Measurements from ENCODE around the gene PSMD9.

PSMD9 gene

DNA sequence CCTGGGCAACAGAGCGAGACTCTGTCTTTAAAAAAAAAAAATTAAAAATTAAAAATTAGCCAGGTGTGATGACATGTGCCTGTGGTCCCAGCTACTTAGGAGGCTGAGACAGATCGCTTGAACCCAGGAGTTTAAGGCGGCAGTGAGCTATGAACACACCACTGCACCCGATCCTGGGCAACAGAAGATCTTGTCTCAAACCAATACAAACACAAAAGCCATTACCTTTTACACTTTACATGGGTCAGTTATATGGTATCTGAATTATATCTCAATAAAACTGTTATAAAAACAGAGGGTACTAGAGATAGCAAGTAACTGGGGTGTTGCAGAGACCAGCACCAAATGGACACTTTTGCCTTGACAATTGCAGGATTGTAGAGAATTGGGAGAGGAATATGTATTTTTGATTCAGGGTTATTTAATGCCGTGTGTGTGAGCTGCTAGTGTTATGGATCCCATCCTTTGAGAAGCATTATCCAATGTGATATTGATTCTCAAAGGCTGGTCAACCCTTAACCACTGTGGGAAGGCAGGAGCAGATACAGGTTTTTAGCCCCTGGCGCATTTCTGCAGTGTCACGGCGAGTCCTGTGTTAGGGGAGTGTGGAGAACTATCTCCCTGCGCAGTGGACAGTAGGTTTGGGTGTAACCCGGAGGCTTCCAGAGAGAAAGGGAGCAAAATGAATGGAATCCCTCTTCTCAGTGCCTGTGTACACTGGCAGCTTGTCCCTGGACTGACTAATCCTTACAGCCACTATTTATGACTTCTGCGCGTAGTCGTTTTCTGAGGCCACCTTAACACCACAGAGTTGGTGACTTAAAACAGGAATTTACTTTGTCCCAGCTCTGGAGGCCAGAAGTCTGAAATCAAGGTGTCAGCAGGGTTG lies 4.3 kb downstream of the PSMD9 start:
- no peak overlapping the region for H3K23ac ChIP-seq (ENCODE audit: low read length)
- H3K18ac ChIP-seq (ENCODE audit: low read length), result no peak overlapping the region
- no peak overlapping the region for H3K4me2 ChIP-seq (ENCODE audit: low read length)
- no peak overlapping the region for H3K4me3 ChIP-seq (ENCODE audit: low read length)
- H3K27me3 ChIP-seq (ENCODE audit: insufficient read depth, low read length, poor library complexity), result no peaks in the 10 kb centered on the region
- peaks cover 9% of the 10 kb centered on the region for H3K79me1 ChIP-seq (ENCODE audit: low read length)
- no peak overlapping the region for H2BK15ac ChIP-seq (replicated peaks; ENCODE audit: low read depth)
- peak overlapping the region; percentile 24 for H3K9ac ChIP-seq (ENCODE audit: low read length)
- H3K4me1 ChIP-seq (ENCODE audit: control insufficient read depth, low read depth, low read length), result peaks cover 4% of the 10 kb centered on the region
- H3K36me3 ChIP-seq (ENCODE audit: control insufficient read depth, insufficient read depth, low read length), result peaks cover 4% of the 10 kb centered on the region
- no peak overlapping the region for H2BK5ac ChIP-seq (ENCODE audit: low read length)
- H3K56ac ChIP-seq (ENCODE audit: low read length), result peak overlapping the region; percentile 10
- H3K27ac ChIP-seq (ENCODE audit: low read depth, low read length), result no peak overlapping the region
- no peak overlapping the region for H2BK120ac ChIP-seq (ENCODE audit: low read depth, low read length)
- no CpG with 5 or more reads among the region's 13 CpGs for WGBS (ENCODE audit: extremely low coverage, insufficient coverage, low lambda C conversion rate)
- no peak for DNase-seq
- no peak overlapping the region for H2AK5ac ChIP-seq (ENCODE audit: low read length)
- no peak overlapping the region for H3K4ac ChIP-seq (ENCODE audit: low read depth, low read length)
- no peak overlapping the region for H4K5ac ChIP-seq (ENCODE audit: low read length)
- H3K79me2 ChIP-seq (ENCODE audit: control insufficient read depth, insufficient read depth, low read length), result peaks cover 9% of the 10 kb centered on the region
- no peak overlapping the region for H4K8ac ChIP-seq (ENCODE audit: low read depth, low read length)

DNA sequence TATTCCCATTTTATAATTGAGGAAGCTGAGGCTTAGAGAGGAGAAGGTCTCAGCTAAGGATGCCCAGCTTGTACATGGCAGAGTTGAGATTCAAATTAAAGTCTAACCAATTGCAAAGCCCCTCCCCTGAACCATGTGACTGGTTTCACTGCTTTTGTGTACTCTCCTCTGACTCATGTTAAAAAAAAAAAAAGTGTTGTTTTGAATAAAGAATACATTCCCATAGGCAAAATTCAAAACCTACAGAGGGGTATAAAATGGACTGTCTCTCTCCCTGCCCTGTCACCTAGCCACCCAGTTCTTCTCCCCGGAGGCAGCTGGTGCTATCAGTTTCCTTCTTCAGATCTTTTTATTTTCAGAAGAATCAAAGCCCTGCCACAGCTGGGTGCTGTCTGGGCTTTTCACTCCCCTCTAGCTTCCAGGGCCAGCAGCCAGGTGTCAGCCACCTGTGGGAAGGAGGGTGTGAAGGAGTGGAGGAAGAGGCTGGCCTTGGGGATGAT lies 5.4 kb downstream of the PSMD9 start:
- WGBS (ENCODE audit: extremely low coverage, insufficient coverage, low lambda C conversion rate), result no CpG with 5 or more reads among the region's 1 CpG
- H4K5ac ChIP-seq (ENCODE audit: low read length), result no peak overlapping the region
- no peak overlapping the region for H3K27ac ChIP-seq (ENCODE audit: low read depth, low read length)
- H3K79me1 ChIP-seq (ENCODE audit: low read length), result peaks cover 9% of the 10 kb centered on the region
- no peak overlapping the region for H3K18ac ChIP-seq (ENCODE audit: low read length)
- H3K4me1 ChIP-seq (ENCODE audit: control insufficient read depth, low read depth, low read length), result peaks cover 4% of the 10 kb centered on the region
- H3K9ac ChIP-seq (ENCODE audit: low read length), result no peak overlapping the region
- peaks cover 9% of the 10 kb centered on the region for H3K79me2 ChIP-seq (ENCODE audit: control insufficient read depth, insufficient read depth, low read length)
- H3K4me2 ChIP-seq (ENCODE audit: low read length), result no peak overlapping the region
- H2BK120ac ChIP-seq (ENCODE audit: low read depth, low read length), result no peak overlapping the region
- no peak overlapping the region for H3K23ac ChIP-seq (ENCODE audit: low read length)
- H2AK5ac ChIP-seq (ENCODE audit: low read length), result no peak overlapping the region
- peak; percentile 32 for DNase-seq
- no peak overlapping the region for H2BK15ac ChIP-seq (replicated peaks; ENCODE audit: low read depth)
- H3K4ac ChIP-seq (ENCODE audit: low read depth, low read length), result no peak overlapping the region
- H4K8ac ChIP-seq (ENCODE audit: low read depth, low read length), result no peak overlapping the region
- no peaks in the 10 kb centered on the region for H3K27me3 ChIP-seq (ENCODE audit: insufficient read depth, low read length, poor library complexity)
- no peak overlapping the region for H2BK5ac ChIP-seq (ENCODE audit: low read length)
- peaks cover 5% of the 10 kb centered on the region for H3K36me3 ChIP-seq (ENCODE audit: control insufficient read depth, insufficient read depth, low read length)
- no peak overlapping the region for H3K56ac ChIP-seq (ENCODE audit: low read length)
- no peak overlapping the region for H3K4me3 ChIP-seq (ENCODE audit: low read length)

DNA sequence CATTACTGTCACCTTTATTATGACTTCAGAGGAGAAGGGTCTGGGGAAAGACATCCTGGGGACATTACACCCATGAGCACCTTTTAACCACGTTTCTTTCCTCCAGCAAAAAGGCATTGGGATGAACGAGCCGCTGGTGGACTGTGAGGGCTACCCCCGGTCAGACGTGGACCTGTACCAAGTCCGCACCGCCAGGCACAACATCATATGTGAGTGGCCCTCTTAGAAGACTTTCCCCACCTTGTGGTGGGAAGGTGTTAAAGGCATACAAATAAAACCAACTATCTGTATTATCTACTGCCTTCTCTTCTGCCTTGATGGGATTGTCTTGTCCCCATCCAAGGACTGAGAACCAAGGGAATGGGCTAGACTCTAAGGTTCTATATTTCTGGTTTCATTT lies 6.0 kb downstream of the PSMD9 start:
- H3K4me3 ChIP-seq (ENCODE audit: low read length), result no peak overlapping the region
- H3K4ac ChIP-seq (ENCODE audit: low read depth, low read length), result no peak overlapping the region
- H2AK5ac ChIP-seq (ENCODE audit: low read length), result no peak overlapping the region
- peaks cover 2% of the 10 kb centered on the region for H3K4me1 ChIP-seq (ENCODE audit: control insufficient read depth, low read depth, low read length)
- peaks cover 7% of the 10 kb centered on the region for H3K79me1 ChIP-seq (ENCODE audit: low read length)
- H2BK120ac ChIP-seq (ENCODE audit: low read depth, low read length), result no peak overlapping the region
- peaks cover 7% of the 10 kb centered on the region for H3K79me2 ChIP-seq (ENCODE audit: control insufficient read depth, insufficient read depth, low read length)
- no peak overlapping the region for H3K23ac ChIP-seq (ENCODE audit: low read length)
- no peaks in the 10 kb centered on the region for H3K27me3 ChIP-seq (ENCODE audit: insufficient read depth, low read length, poor library complexity)
- peaks cover 10% of the 10 kb centered on the region for H3K36me3 ChIP-seq (ENCODE audit: control insufficient read depth, insufficient read depth, low read length)
- H3K4me2 ChIP-seq (ENCODE audit: low read length), result no peak overlapping the region
- H4K8ac ChIP-seq (ENCODE audit: low read depth, low read length), result no peak overlapping the region
- H3K56ac ChIP-seq (ENCODE audit: low read length), result no peak overlapping the region
- no peak overlapping the region for H4K5ac ChIP-seq (ENCODE audit: low read length)
- H2BK15ac ChIP-seq (replicated peaks; ENCODE audit: low read depth), result no peak overlapping the region
- H3K18ac ChIP-seq (ENCODE audit: low read length), result no peak overlapping the region
- H2BK5ac ChIP-seq (ENCODE audit: low read length), result no peak overlapping the region
- peak; percentile 69 for DNase-seq
- no CpG with 5 or more reads among the region's 7 CpGs for WGBS (ENCODE audit: extremely low coverage, insufficient coverage, low lambda C conversion rate)
- no peak overlapping the region for H3K27ac ChIP-seq (ENCODE audit: low read depth, low read length)
- H3K9ac ChIP-seq (ENCODE audit: low read length), result no peak overlapping the region

DNA sequence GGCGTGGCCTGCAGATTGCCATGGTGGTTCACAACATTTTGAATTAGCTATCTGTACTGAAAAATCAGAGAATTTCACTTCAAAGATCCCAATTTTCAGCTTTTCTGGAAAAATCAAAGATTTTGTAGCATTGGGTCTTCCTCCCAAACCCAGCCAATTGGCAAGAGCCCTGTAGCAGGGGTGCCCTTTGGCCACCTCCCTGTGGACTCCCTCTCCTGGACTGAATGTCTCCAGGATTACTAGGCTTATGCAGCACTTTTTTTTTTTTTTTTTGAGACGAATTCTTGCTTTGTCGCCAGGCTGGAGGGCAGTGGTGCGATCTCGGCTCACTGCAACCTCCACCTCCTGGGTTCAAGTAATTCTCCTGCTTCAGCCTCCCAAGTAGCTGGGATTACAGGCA lies 9.7 kb downstream of the PSMD9 start:
- Histone ChIP-seq H3K4me3 (ENCODE audit: low read length) (no peak overlapping the region), H3K27me3 (ENCODE audit: insufficient read depth, low read length, poor library complexity) (no peaks in the 10 kb centered on the region), H3K36me3 (ENCODE audit: control insufficient read depth, insufficient read depth, low read length) (peaks cover 12% of the 10 kb centered on the region), H3K23ac (ENCODE audit: low read length) (no peak overlapping the region), H2BK5ac (ENCODE audit: low read length) (no peak overlapping the region), H3K79me1 (ENCODE audit: low read length) (peaks cover 3% of the 10 kb centered on the region), H4K8ac (ENCODE audit: low read depth, low read length) (no peak overlapping the region), H2BK15ac (replicated peaks; ENCODE audit: low read depth) (no peak overlapping the region), H3K18ac (ENCODE audit: low read length) (no peak overlapping the region), H3K79me2 (ENCODE audit: control insufficient read depth, insufficient read depth, low read length) (no peaks in the 10 kb centered on the region), H3K56ac (ENCODE audit: low read length) (no peak overlapping the region), H2BK120ac (ENCODE audit: low read depth, low read length) (no peak overlapping the region), H3K9ac (ENCODE audit: low read length) (no peak overlapping the region), H3K27ac (ENCODE audit: low read depth, low read length) (no peak overlapping the region), H3K4me1 (ENCODE audit: control insufficient read depth, low read depth, low read length) (peaks cover 1% of the 10 kb centered on the region), H3K4ac (ENCODE audit: low read depth, low read length) (no peak overlapping the region), H4K5ac (ENCODE audit: low read length) (no peak overlapping the region), H2AK5ac (ENCODE audit: low read length) (no peak overlapping the region), H3K4me2 (ENCODE audit: low read length) (no peak overlapping the region)
- DNase-seq, result no peak
- WGBS (ENCODE audit: extremely low coverage, insufficient coverage, low lambda C conversion rate), result no CpG with 5 or more reads among the region's 5 CpGs

DNA sequence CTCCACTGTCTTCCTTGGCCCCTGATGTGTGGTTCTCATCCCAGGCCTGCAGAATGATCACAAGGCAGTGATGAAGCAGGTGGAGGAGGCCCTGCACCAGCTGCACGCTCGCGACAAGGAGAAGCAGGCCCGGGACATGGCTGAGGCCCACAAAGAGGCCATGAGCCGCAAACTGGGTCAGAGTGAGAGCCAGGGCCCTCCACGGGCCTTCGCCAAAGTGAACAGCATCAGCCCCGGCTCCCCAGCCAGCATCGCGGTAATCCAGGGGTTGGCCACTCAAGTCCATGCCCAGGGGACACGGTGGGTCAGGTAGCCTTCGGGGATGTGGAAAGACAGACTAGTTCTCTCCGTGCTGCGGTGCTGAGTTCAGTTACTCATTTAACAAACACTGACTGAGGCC lies 11.0 kb downstream of the PSMD9 start:
- no peak overlapping the region for H3K23ac ChIP-seq (ENCODE audit: low read length)
- peaks cover 3% of the 10 kb centered on the region for H3K79me1 ChIP-seq (ENCODE audit: low read length)
- H3K4ac ChIP-seq (ENCODE audit: low read depth, low read length), result no peak overlapping the region
- no peaks in the 10 kb centered on the region for H3K27me3 ChIP-seq (ENCODE audit: insufficient read depth, low read length, poor library complexity)
- H3K18ac ChIP-seq (ENCODE audit: low read length), result no peak overlapping the region
- no CpG with 5 or more reads among the region's 14 CpGs for WGBS (ENCODE audit: extremely low coverage, insufficient coverage, low lambda C conversion rate)
- no peak overlapping the region for H4K5ac ChIP-seq (ENCODE audit: low read length)
- H3K36me3 ChIP-seq (ENCODE audit: control insufficient read depth, insufficient read depth, low read length), result peaks cover 15% of the 10 kb centered on the region
- no peak overlapping the region for H2AK5ac ChIP-seq (ENCODE audit: low read length)
- no peak overlapping the region for H2BK5ac ChIP-seq (ENCODE audit: low read length)
- H3K56ac ChIP-seq (ENCODE audit: low read length), result no peak overlapping the region
- H3K79me2 ChIP-seq (ENCODE audit: control insufficient read depth, insufficient read depth, low read length), result no peaks in the 10 kb centered on the region
- H3K4me1 ChIP-seq (ENCODE audit: control insufficient read depth, low read depth, low read length), result no peaks in the 10 kb centered on the region
- no peak for DNase-seq
- H3K9ac ChIP-seq (ENCODE audit: low read length), result no peak overlapping the region
- no peak overlapping the region for H2BK120ac ChIP-seq (ENCODE audit: low read depth, low read length)
- H3K4me2 ChIP-seq (ENCODE audit: low read length), result no peak overlapping the region
- no peak overlapping the region for H4K8ac ChIP-seq (ENCODE audit: low read depth, low read length)
- no peak overlapping the region for H3K4me3 ChIP-seq (ENCODE audit: low read length)
- no peak overlapping the region for H3K27ac ChIP-seq (ENCODE audit: low read depth, low read length)
- H2BK15ac ChIP-seq (replicated peaks; ENCODE audit: low read depth), result no peak overlapping the region
